ENCODE data around the gene FNDC3A.

Gene FNDC3A

DNA sequence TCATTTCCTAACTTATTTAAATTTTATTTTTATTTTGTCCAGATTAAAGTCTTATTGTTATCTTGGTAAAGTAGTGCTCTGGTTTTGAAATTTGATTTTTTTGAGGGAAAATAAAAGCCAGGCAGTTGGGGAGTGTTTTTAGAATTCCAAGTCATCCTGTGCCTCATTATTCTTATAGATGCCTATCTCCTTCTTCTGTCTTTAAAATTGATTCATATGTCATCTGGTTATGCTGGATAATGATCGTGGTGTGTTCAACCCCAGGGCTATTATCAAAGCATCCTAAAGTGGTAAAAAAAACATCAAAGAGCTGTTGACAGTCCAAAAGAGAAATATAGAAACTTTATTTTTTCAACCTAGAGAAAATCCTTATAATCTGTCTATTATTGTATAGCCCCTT lies 6.0 kb upstream of the FNDC3A start:
- TF ChIP-seq, protein P1, sequence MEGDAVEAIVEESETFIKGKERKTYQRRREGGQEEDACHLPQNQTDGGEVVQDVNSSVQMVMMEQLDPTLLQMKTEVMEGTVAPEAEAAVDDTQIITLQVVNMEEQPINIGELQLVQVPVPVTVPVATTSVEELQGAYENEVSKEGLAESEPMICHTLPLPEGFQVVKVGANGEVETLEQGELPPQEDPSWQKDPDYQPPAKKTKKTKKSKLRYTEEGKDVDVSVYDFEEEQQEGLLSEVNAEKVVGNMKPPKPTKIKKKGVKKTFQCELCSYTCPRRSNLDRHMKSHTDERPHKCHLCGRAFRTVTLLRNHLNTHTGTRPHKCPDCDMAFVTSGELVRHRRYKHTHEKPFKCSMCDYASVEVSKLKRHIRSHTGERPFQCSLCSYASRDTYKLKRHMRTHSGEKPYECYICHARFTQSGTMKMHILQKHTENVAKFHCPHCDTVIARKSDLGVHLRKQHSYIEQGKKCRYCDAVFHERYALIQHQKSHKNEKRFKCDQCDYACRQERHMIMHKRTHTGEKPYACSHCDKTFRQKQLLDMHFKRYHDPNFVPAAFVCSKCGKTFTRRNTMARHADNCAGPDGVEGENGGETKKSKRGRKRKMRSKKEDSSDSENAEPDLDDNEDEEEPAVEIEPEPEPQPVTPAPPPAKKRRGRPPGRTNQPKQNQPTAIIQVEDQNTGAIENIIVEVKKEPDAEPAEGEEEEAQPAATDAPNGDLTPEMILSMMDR (IDR thresholded peaks at IDR 0.05; ENCODE audit: insufficient read depth, low read length, poor library complexity, severe bottlenecking), result no peak
- H3K4me3 ChIP-seq (replicated peaks; ENCODE audit: low read depth, low read length), result no peak overlapping the region
- DNase-seq (ENCODE audit: extremely low read depth, insufficient read length), result no peak

DNA sequence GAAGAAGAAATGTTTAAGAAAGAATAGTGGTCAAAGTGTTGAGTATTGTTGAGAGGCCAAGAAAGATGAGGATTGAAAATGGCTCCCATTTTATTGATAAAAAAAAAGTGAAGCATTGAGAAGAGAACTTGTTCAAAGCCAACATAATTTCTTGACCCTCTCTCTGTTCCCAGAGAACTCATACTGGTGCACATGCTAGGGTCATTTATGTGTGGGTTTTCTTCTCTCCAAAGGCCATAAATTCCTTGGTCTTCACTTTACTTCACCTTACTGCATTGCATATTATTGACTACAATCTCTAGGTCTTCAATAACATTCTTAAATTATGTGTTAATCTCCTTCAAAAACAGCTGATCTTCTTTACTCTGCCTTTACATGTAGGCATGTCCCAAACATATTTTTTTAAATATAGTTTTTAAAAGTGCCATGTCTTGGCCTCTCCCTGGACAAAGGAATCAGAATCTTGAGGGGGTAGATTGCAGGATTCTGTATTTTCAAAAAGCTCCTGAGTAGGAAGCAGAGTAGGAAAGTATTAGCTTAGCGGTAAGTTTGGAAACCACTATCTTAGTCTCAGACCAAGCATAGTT lies 1.8 kb upstream of the FNDC3A start:
- H3K27me3 ChIP-seq (replicated peaks; ENCODE audit: control insufficient read depth, insufficient read depth, low read length), result no peaks in the 10 kb centered on the region
- TF ChIP-seq, protein P1 (IDR thresholded peaks at IDR 0.05; ENCODE audit: insufficient read depth, low read length, poor library complexity, severe bottlenecking), result no peak
- H3K4me3 ChIP-seq (replicated peaks; ENCODE audit: low read depth, low read length), result no peak overlapping the region
- no peaks in the 10 kb centered on the region for H3K36me3 ChIP-seq (ENCODE audit: control insufficient read depth, insufficient read depth, low read length)
- no peak for DNase-seq (ENCODE audit: extremely low read depth, insufficient read length)

More for the DNA sequence above, 6.0 kb upstream of the FNDC3A start:
- H3K36me3 ChIP-seq (ENCODE audit: control insufficient read depth, insufficient read depth, low read length), result no peaks in the 10 kb centered on the region
- no peaks in the 10 kb centered on the region for H3K27me3 ChIP-seq (replicated peaks; ENCODE audit: control insufficient read depth, insufficient read depth, low read length)

DNA sequence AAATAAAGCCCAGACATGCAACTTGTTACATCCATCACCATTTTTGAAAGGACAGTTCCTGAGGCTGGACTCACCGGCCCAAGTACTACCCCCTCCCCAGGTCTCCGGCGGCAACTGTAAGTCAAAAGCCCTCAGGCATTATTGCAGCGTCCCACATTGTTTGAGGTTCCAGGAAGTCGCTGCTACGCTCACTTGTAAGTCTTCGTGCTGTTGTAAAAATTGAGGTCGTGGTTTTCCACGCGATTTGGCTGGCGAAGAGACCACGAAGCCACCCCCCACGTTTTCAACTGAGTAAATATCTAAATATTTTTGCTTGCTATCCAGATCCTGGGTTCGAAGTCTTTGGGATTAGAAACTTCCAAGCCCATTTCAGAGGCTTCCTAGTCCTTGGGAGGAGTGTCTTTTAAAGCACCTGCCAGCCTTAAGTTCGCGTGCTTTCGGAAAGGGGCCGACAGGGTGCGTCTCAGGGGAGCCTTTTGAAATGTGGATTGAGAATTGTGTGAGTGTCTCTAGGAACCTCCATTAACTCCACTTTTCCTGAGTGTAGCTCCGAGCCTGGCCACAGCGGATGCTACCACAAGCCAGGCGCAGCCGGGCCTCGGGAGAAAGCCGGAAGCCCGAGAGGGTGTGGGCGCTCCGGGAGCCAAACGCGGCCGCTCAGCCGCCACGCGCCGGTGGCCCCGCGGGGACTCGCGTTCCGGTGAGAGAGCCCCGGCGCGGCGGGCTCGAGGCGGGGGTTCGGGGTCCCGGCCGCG lies 434 bp upstream of the FNDC3A start:
- H3K27me3 ChIP-seq (replicated peaks; ENCODE audit: control insufficient read depth, insufficient read depth, low read length), result no peaks in the 10 kb centered on the region
- TF ChIP-seq, protein P1 (IDR thresholded peaks at IDR 0.05; ENCODE audit: insufficient read depth, low read length, poor library complexity, severe bottlenecking), result peak; percentile 15
- DNase-seq (ENCODE audit: extremely low read depth, insufficient read length), result no peak
- peak overlapping the region; percentile 95 for H3K4me3 ChIP-seq (replicated peaks; ENCODE audit: low read depth, low read length)
- no peaks in the 10 kb centered on the region for H3K36me3 ChIP-seq (ENCODE audit: control insufficient read depth, insufficient read depth, low read length)

DNA sequence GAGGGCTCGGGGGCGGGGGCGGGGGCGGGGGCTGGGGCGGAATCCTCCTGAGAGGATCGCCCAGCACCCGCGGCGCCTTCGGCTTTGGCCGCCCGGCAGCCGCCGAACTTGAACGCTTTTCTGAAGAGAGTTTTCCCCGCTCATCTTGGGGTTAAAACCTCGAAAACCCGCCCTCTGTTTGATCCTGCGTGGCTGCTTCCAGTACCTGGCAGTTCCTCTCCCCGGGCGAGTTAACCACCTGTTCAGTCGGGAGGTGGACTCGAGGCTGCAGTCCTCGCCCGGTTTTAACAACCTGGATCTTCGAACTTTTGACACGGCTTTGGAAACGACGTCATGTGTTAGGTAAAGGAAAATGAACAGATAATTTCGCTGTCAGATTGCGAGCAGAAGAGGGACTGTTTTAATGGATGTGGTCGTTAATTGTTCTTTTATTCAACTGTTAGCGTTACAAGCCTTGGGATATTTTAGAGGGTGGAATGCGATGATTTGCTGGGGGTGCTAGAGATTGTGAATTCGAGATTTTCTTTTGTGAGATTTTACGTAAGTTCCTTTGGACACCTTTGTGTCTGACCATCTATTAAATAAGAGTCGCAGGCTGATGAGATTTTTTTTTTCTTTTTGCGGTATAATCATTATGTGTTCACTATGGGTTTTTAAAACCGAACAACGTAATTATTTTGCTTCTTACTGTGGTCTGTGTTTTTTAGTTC lies 1.0 kb downstream of the FNDC3A start:
- TF ChIP-seq, protein P1 (IDR thresholded peaks at IDR 0.05; ENCODE audit: insufficient read depth, low read length, poor library complexity, severe bottlenecking), result no peak
- H3K4me3 ChIP-seq (replicated peaks; ENCODE audit: low read depth, low read length), result peak overlapping the region; percentile 95
- no peaks in the 10 kb centered on the region for H3K27me3 ChIP-seq (replicated peaks; ENCODE audit: control insufficient read depth, insufficient read depth, low read length)
- no peaks in the 10 kb centered on the region for H3K36me3 ChIP-seq (ENCODE audit: control insufficient read depth, insufficient read depth, low read length)
- no peak for DNase-seq (ENCODE audit: extremely low read depth, insufficient read length)

DNA sequence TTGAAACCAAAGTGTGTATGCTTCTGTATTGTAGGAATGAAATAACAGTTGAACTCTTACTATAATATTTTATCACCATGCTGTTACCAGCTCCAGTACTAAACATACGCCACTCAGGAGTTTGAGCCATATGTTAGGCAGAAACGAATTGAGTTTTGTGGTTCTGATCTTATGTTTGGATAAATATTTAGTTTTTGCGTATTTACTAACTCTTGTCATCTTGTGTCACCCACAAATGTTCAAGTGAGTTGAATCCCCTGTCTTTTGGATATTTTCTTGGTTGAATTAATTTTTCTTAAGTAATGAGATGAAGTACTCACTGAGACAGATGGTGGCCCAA lies 1.5 kb downstream of the FNDC3A start:
- peak overlapping the region; percentile 95 for H3K4me3 ChIP-seq (replicated peaks; ENCODE audit: low read depth, low read length)
- no peak for DNase-seq (ENCODE audit: extremely low read depth, insufficient read length)
- no peaks in the 10 kb centered on the region for H3K27me3 ChIP-seq (replicated peaks; ENCODE audit: control insufficient read depth, insufficient read depth, low read length)
- no peaks in the 10 kb centered on the region for H3K36me3 ChIP-seq (ENCODE audit: control insufficient read depth, insufficient read depth, low read length)
- TF ChIP-seq, protein P1 (IDR thresholded peaks at IDR 0.05; ENCODE audit: insufficient read depth, low read length, poor library complexity, severe bottlenecking), result no peak

All from GM06990 (cell line).